Left colon (tissue), 2 donors: ENCODE data around the gene HLCS. TPM values are rescaled to one million over a fixed set of nuclear protein-coding genes. Genes with fewer than 3 reads are reported as not detected.

Experiments used
- ATAC-seq: fragments of 200-7000 bp; cut with Tn5 transposase; one replicate; pipeline ENCODE4 v1.9.1; 2020; ENCODE audit warnings: mild to moderate bottlenecking, moderate library complexity
- DNase-seq, 2 donors: peaks; one replicate each; pipeline ENCODE4 v3.0.0-alpha.2; 2020
- intact Hi-C, 2 donors: fragments of 100-400 bp; cut with DNase I in 1 of 2; cut with micrococcal nuclease in 1 of 2; formaldehyde crosslinking; loops; one replicate each; pipeline versions ENCODE4 v1.11.2 to v1.14.0; 2022; cut with DNase I, micrococcal nuclease
- total RNA-seq, 2 donors: library from RNA; stranded (reverse); fragmentation: NEBNext Ultra II Directional; extraction: Animal tissue kit (Norgen Biotek cat#: 25700); gene quantifications; one replicate each; pipeline ENCODE4 v1.2.1, GENCODE V29; 2021
- donor health status: DM: no; HTN: no; CAD: no.
- donor health status: DM: yes; HTN: yes; CAD: no.

Gene HLCS
- total RNA-seq, 2 donors from 2014 or later: 14.1 to 18.8 TPM

DNA sequence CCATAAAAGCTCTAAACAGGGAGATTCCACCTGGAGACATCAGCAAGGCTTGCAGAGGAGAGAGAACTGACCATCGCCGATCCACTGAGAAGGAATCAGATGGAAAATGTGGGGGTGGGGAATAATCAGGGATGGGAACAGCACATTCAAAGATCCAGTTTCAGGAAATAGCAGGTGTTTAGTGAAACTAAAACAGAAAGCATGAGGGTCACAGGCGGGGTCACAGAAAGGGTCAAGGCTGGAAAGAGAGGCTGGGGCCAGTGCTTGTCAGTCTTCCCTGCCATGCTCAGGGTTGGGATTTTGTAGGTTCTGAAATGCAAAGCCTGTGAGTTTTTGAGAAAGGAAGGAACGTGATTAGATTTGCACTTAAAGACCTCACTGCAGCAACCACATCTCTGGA lies 103.2 kb downstream of the HLCS start:
- intact Hi-C loops: no loop called here
- DNase-seq (no peak), ATAC-seq (no peak)

DNA sequence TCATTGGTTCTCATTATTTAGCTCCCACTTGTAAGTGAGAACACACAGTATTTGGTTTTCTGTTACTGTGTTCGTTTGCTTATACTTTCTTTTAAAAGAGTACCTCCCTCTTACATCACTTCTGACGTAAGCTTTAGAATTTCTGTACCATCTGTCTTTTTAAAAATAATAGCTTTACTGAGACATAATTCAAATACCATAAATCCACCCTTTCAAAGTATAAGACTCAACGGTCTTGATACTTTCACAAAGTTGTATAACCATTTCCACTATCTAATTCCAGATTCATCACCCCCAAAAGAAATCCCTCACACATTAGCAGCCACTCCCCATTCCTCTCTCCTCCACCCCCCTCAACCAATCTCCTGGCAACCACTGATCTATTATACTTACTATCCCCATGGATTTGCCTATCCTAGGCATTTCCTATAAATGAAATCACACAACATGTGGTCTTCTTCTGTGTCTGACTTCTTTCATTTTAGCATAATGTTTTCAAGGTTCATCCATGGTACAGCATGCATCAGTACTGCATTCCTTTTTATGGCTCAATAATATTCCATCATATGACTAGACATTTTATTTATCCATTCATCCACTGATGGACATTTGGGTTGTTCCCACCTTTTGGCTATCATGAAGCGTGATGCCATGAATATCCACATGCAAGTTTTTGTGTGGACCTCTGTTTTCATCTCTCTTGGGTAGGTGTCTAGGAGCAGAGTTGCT lies 104.7 kb downstream of the HLCS start:
- DNase-seq (no peak), ATAC-seq (no peak)
- intact Hi-C loops: no loop called here

DNA sequence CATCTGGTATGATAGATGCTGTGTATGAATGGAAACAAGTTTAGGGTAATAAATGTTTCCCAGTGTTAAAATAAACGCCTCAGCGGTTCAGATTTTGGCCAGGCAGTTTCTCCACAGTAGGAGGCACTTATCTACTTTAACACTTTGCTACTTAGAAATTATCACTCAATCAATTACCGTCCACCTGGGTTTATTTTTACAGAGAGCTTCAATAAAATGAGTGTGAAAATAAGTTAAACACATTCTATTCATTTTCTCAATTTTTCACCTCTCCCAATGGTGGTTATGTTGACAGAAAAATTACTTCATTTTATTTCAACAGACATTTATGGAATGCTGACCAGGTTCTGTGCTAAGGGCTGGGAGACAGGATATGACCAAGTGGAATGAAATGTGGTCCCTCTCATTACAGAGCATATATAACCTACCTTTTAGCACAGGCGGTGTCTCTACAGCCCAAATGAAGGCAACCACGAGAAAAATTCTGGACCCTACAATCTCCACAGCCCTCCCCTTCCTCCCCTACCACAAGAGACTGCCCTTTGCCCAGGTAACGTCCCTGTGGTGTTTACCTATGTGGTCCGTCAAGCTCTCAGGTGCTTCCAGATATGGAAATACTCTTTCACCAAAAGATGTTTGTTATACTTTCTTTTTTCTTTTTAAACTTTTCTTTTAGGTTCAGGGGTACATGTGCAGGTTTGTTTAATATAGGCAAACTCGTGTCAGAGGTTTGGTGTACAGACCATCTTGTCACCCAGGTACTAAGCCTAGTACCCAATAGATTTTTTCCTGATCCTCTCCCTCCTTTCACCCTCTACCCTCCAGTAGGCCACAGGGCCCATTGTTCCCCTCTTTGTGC lies 105.5 kb downstream of the HLCS start:
- ATAC-seq (peak; percentile 60), DNase-seq (peak in 1 of 2 donors; percentile 19)
- intact Hi-C loops: no loop called here

- peak; percentile 85 to 90 for DNase-seq
These were observed 106.5 kb downstream of the HLCS start for GRCh38 chr21:36859744-36860501.

DNA sequence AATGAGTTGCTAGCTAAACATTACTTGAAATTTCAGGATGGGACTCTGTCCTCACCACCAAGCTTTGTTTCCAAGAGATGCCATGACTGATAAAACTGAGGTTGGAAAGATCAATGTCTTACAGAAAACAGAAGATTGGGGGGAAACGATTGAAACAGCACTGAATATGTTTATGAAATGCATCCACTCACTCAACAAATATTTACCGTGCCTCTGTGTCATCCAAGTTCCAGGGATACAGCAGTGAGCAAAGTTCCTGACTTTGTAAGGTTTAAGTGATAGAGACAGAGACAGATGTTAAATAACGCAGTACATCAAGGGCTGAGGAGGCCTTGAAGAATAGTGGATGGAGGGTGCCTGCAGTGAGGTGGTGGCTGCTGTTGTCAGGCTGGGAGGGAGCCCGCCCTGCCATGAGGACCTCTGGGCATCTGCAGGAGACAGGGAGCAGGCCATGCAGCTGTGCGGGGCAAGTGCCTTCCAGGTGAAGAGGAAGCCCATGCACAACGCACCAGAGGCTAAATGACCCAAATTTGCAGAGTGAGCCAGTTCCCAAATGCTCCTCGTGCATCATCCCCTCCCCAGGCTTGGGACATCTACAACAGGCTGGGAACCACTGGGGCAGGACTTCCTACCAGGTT lies 108.0 kb downstream of the HLCS start:
- intact Hi-C loops: no loop called here
- ATAC-seq (no peak), DNase-seq (no peak)

More at GRCh38 chr21:36859744-36860501, 106.5 kb downstream of the HLCS start:
- intact Hi-C loops: no loop called here
- ATAC-seq: peak; percentile 99

GRCh38 chr21:36856643-36857042 lies 109.8 kb downstream of the HLCS start:
- intact Hi-C loops: no loop called here

DNA sequence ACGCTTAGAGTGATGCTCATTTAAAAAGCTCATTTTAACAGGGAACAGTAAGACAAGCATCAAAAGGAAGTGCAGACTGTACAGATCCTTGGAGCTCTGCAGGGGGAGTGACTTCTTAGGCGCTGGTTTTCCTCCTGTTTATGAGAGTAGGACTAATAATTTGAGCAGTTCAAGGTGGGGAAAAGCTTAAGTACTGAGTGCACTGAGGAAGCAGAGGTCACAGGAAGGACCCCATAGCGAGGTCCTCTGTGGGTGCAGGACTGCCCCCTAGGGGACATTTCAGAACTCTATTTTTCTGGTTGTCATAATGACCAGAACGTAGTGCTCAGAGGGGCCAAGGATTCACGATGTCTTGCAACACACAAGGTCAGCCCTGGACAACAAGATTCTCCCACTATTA lies 112.1 kb downstream of the HLCS start:
- DNase-seq: peak in 1 of 2 donors; percentile 28
- ATAC-seq: peak; percentile 80
- intact Hi-C loops: no loop called here

More at GRCh38 chr21:36856643-36857042, 109.8 kb downstream of the HLCS start:
- no peak for DNase-seq
- no peak for ATAC-seq

DNA sequence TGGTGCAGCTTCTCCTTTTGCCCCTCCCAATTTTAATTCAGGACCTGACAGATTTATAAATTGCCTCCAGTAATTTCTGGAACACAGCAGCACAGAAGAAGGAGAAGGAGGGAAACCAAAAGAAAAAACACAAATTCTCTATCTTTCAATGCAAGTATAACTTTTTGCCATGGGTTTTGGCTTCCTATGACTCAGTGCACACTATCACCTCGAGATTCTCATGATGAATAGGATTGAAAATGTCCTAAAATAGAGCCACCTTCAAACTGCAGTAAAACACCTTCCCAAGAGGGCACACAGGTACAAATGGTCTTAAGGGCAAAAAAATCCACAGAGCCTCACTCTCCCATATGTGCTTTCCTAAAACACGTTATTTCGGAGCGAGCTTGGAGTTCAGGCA lies 113.6 kb downstream of the HLCS start:
- intact Hi-C loops: no loop called here
- ATAC-seq (no peak), DNase-seq (no peak)

- intact Hi-C loops: no loop called here
- no peak for DNase-seq
- ATAC-seq: no peak
These were observed 114.2 kb downstream of the HLCS start for GRCh38 chr21:36852293-36852692.

DNA sequence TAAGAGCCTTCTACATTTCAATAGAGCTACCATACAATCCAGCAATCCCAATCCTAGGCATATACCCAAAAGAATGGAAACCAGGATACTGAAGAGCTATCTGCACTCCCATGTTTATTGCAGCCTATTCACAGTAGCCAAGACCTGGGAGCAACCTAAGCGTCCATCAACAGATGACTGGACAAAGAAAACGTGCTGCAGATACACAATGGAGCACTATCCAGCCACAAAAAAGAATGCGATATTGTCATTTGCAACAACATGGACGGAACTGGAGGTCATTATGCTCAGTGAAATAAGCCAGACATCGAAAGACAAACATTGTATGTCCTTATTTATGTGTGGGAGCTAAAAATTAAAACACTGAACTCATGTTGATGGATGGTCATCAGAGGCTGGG lies 115.3 kb downstream of the HLCS start:
- no peak for ATAC-seq
- intact Hi-C loops: no loop called here
- DNase-seq: no peak

- ATAC-seq (no peak), DNase-seq (no peak)
- intact Hi-C loops: no loop called here
These were observed 116.1 kb downstream of the HLCS start for GRCh38 chr21:36850372-36850771.

DNA sequence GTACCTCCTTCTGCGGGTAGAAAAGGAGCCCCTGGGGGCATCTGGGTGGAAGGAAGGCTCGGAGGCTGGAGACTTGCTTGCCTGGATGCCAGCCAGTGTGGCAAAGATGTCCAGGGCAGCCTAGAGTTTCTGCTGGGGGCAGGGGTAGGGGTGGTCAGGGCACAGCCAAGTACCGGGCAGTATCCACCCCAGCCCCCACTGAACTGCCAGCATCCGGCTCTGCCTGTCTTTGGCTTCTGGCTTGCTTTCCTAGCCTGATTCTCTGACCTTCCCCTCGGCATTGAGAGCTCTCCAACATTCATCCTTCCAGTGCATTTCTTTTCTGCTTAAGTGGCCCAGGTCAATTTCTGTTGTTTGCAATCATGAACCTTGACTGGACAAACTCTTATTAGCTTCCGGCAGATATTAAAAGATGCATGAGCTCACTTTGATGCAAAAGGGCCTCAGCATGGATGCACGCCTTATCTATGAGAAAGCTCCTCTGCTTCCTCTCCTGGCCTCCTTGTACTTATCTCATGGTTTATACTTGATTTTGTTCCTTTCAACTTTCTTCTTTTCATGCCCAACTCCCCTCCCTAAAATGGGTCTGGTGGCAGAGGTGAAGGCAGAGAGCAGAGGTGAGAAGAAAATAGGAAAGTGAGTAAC lies 116.9 kb downstream of the HLCS start:
- intact Hi-C loops: no loop called here
- DNase-seq: no peak
- ATAC-seq: no peak

- intact Hi-C loops: no loop called here
- no peak for ATAC-seq
- DNase-seq: no peak
These were observed 117.7 kb downstream of the HLCS start for GRCh38 chr21:36848730-36849274.

- intact Hi-C loops: no loop called here
- DNase-seq: no peak
- no peak for ATAC-seq
These were observed 119.3 kb downstream of the HLCS start for GRCh38 chr21:36847189-36847588.

- intact Hi-C loops: no loop called here
- no peak for ATAC-seq
- no peak for DNase-seq
These were observed 119.8 kb downstream of the HLCS start for GRCh38 chr21:36846631-36847030.

DNA sequence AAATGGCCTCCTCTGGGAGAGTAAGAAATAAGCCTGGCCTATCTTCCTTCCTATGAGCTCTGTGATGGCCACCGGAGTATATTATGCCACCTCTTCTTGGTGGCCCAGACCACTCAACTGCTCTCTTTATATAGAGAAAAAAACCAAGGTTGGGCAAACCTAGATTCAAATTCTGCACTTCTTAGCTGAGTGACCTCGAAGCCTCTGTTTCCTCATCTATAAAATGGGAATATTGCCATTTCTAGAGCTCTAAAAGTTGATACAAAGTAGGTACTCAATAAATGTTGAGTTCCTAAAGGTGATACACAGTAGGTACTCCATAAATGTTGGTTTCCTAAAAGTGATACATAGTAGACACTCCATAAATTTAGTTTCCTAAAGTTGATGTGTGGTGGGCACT lies 120.7 kb downstream of the HLCS start:
- DNase-seq (no peak), ATAC-seq (no peak)
- intact Hi-C loops: no loop called here

DNA sequence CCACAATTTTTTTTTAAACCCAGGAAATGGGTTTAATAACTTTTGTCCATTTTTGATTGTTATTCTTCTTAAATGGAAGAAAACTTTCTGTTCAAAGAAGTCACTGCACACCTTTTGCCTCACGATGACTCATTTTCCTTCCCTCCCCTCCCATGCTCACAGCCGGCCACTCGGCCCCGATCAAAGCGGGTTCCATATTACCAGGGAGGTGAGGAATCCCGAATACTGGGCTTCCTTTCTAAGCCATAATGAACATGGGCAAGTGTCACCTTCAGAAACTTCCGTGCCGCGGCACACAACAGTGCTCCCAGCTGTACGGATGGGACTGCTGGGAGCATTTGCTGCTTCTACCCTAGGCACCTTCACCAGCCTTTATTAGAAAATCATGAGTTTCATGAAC lies 121.4 kb downstream of the HLCS start:
- no peak for DNase-seq
- intact Hi-C loops: no loop called here
- ATAC-seq: no peak

- DNase-seq: no peak
- intact Hi-C loops: no loop called here
- ATAC-seq: no peak
These were observed 124.6 kb downstream of the HLCS start for GRCh38 chr21:36841866-36842265.
